ENCODE measurements around the gene BCL2L11.

Gene BCL2L11

GRCh38 chr2:111117598-111118480 lies 2.9 kb upstream of the BCL2L11 start:
- peak; percentile 59 for DNase-seq (ENCODE audit: low read depth, low spot score)

- no peak for DNase-seq (ENCODE audit: low read depth, low spot score)
Observed at GRCh38 chr2:111118481-111118980, 2.2 kb upstream of the BCL2L11 start.

- DNase-seq (ENCODE audit: low read depth, low spot score), result peak; percentile 53
Observed at GRCh38 chr2:111118981-111119821, 1.5 kb upstream of the BCL2L11 start.

GRCh38 chr2:111119822-111120252 lies 877 bp upstream of the BCL2L11 start:
- no peak for DNase-seq (ENCODE audit: low read depth, low spot score)

- DNase-seq (ENCODE audit: low read depth, low spot score), result peak; percentile 77
Observed at GRCh38 chr2:111121028-111121827, 514 bp downstream of the BCL2L11 start.

GRCh38 chr2:111121828-111122630 lies 1.3 kb downstream of the BCL2L11 start:
- DNase-seq (ENCODE audit: low read depth, low spot score), result peak; percentile 92

GRCh38 chr2:111122631-111123421 lies 2.1 kb downstream of the BCL2L11 start:
- peak; percentile 94 for DNase-seq (ENCODE audit: low read depth, low spot score)

GRCh38 chr2:111123751-111124150 lies 3.0 kb downstream of the BCL2L11 start:
- DNase-seq (ENCODE audit: low read depth, low spot score), result peak; percentile 13

- no peak for DNase-seq (ENCODE audit: low read depth, low spot score)
Observed at GRCh38 chr2:111126581-111126980, 5.9 kb downstream of the BCL2L11 start.

GRCh38 chr2:111127351-111127750 lies 6.6 kb downstream of the BCL2L11 start:
- DNase-seq (ENCODE audit: low read depth, low spot score), result peak; percentile 4

- no peak for DNase-seq (ENCODE audit: low read depth, low spot score)
Observed at GRCh38 chr2:111128096-111128495, 7.4 kb downstream of the BCL2L11 start.

- no peak for DNase-seq (ENCODE audit: low read depth, low spot score)
Observed at GRCh38 chr2:111133603-111134002, 12.9 kb downstream of the BCL2L11 start.

GRCh38 chr2:111134055-111134454 lies 13.3 kb downstream of the BCL2L11 start:
- no peak for DNase-seq (ENCODE audit: low read depth, low spot score)

- DNase-seq (ENCODE audit: low read depth, low spot score), result no peak
Observed at GRCh38 chr2:111135237-111135909, 14.7 kb downstream of the BCL2L11 start.

- DNase-seq (ENCODE audit: low read depth, low spot score), result peak; percentile 48
Observed at GRCh38 chr2:111135910-111136297, 15.2 kb downstream of the BCL2L11 start.

- DNase-seq (ENCODE audit: low read depth, low spot score), result no peak
Observed at GRCh38 chr2:111138839-111139238, 18.1 kb downstream of the BCL2L11 start.

GRCh38 chr2:111139637-111140317 lies 19.1 kb downstream of the BCL2L11 start:
- DNase-seq (ENCODE audit: low read depth, low spot score), result no peak

- no peak for DNase-seq (ENCODE audit: low read depth, low spot score)
Observed at GRCh38 chr2:111140815-111141214, 20.1 kb downstream of the BCL2L11 start.

GRCh38 chr2:111142101-111142500 lies 21.4 kb downstream of the BCL2L11 start:
- no peak for DNase-seq (ENCODE audit: low read depth, low spot score)

All from ELF-1 (cell line).